ENCODE measurements around the gene ADSS2. TPM values are rescaled to one million over a fixed set of nuclear protein-coding genes. Genes with fewer than 3 reads are reported as not detected.
"Not testable (repeated sequence)": the region's sequence is repeated elsewhere in the genome, so short reads cannot be mapped to it uniquely, and the experiment has no call there.

The ADSS2 gene
- total and polyA plus RNA-seq, 5 donors = 5.8 to 14.1 (median 9.4) TPM

GRCh38 chr1:244376126-244376525 lies 75.6 kb downstream of the ADSS2 start:
- ATAC-seq = no peak
- WGBS = 79% methylated on average over 6 of the region's 6 CpGs
- Histone ChIP-seq H3K27ac (ENCODE audit: low read length) (no peak overlapping the region), H3K27me3 (ENCODE audit: control insufficient read depth, insufficient read depth) (no peaks in the 10 kb centered on the region), H3K9me3 (ENCODE audit: control insufficient read depth, low read length) (no peaks in the 10 kb centered on the region), H3K4me1 (ENCODE audit: control insufficient read depth, insufficient read depth, low read length) (no peaks in the 10 kb centered on the region), H3K4me3 (ENCODE audit: low read length) (no peak overlapping the region)
- intact Hi-C loops (cut with DNase I) = no loop called here
- DNase-seq = no peak

- Histone ChIP-seq H3K4me1 (ENCODE audit: control insufficient read depth, insufficient read depth, low read length) (peaks cover 3% of the 10 kb centered on the region), H3K4me3 (ENCODE audit: low read length) (no peak overlapping the region), H3K27ac (ENCODE audit: low read length) (no peak overlapping the region), H3K9me3 (ENCODE audit: control insufficient read depth, low read length) (no peaks in the 10 kb centered on the region), H3K27me3 (ENCODE audit: control insufficient read depth, insufficient read depth) (no peaks in the 10 kb centered on the region)
- DNase-seq = no peak
- intact Hi-C loops (cut with DNase I) = no loop called here
- 73% methylated on average over 7 of the region's 7 CpGs for WGBS
- ATAC-seq = no peak
Measured at GRCh38 chr1:244375051-244375450, 76.7 kb downstream of the ADSS2 start.

- WGBS = 95% methylated on average over 6 of the region's 6 CpGs
- H3K4me1 ChIP-seq (ENCODE audit: control insufficient read depth, insufficient read depth, low read length); H3K27ac ChIP-seq (ENCODE audit: low read length); DNase-seq; intact Hi-C loops (cut with DNase I); ATAC-seq; H3K4me3 ChIP-seq (ENCODE audit: low read length); H3K9me3 ChIP-seq (ENCODE audit: control insufficient read depth, low read length); H3K27me3 ChIP-seq (ENCODE audit: control insufficient read depth, insufficient read depth): not testable (repeated sequence)
Measured at GRCh38 chr1:244374484-244374883, 77.2 kb downstream of the ADSS2 start.

GRCh38 chr1:244371242-244372141 lies 80.2 kb downstream of the ADSS2 start:
- 86% methylated on average over 11 of the region's 11 CpGs for WGBS
- no peak for DNase-seq

GRCh38 chr1:244370060-244370637 lies 81.6 kb downstream of the ADSS2 start:
- Histone ChIP-seq H3K27ac (ENCODE audit: low read length) (no peak overlapping the region), H3K27me3 (ENCODE audit: control insufficient read depth, insufficient read depth) (no peaks in the 10 kb centered on the region), H3K9me3 (ENCODE audit: control insufficient read depth, low read length) (no peaks in the 10 kb centered on the region), H3K4me1 (ENCODE audit: control insufficient read depth, insufficient read depth, low read length) (peaks cover 3% of the 10 kb centered on the region), H3K4me3 (ENCODE audit: low read length) (no peak overlapping the region)
- DNase-seq (no peak), ATAC-seq (no peak)
- WGBS = 35% methylated on average over 8 of the region's 8 CpGs
- intact Hi-C loops (cut with DNase I) = no loop called here

More at GRCh38 chr1:244371242-244372141, 80.2 kb downstream of the ADSS2 start:
- no peaks in the 10 kb centered on the region for H3K9me3 ChIP-seq (ENCODE audit: control insufficient read depth, low read length)
- no peaks in the 10 kb centered on the region for H3K27me3 ChIP-seq (ENCODE audit: control insufficient read depth, insufficient read depth)
- H3K4me3 ChIP-seq (ENCODE audit: low read length) = no peak overlapping the region
- intact Hi-C loops (cut with DNase I) = no loop called here
- ATAC-seq = no peak
- no peak overlapping the region for H3K27ac ChIP-seq (ENCODE audit: low read length)
- H3K4me1 ChIP-seq (ENCODE audit: control insufficient read depth, insufficient read depth, low read length) = peaks cover 3% of the 10 kb centered on the region

GRCh38 chr1:244369256-244370057 lies 82.3 kb downstream of the ADSS2 start:
- Histone ChIP-seq H3K4me1 (ENCODE audit: control insufficient read depth, insufficient read depth, low read length) (peaks cover 3% of the 10 kb centered on the region), H3K9me3 (ENCODE audit: control insufficient read depth, low read length) (no peaks in the 10 kb centered on the region), H3K27me3 (ENCODE audit: control insufficient read depth, insufficient read depth) (no peaks in the 10 kb centered on the region), H3K27ac (ENCODE audit: low read length) (no peak overlapping the region), H3K4me3 (ENCODE audit: low read length) (no peak overlapping the region)
- intact Hi-C loops (cut with DNase I) = no loop called here
- DNase-seq = no peak
- 79% methylated on average over 18 of the region's 18 CpGs for WGBS
- no peak for ATAC-seq

GRCh38 chr1:244368279-244368678 lies 83.4 kb downstream of the ADSS2 start:
- ATAC-seq = no peak
- intact Hi-C loops (cut with DNase I) = no loop called here
- WGBS = 85% methylated on average over 5 of the region's 5 CpGs

GRCh38 chr1:244367399-244368114 lies 84.2 kb downstream of the ADSS2 start:
- H3K4me3 ChIP-seq (ENCODE audit: low read length) = no peak overlapping the region
- intact Hi-C loops (cut with DNase I) = no loop called here
- WGBS = 83% methylated on average over 18 of the region's 18 CpGs
- no peaks in the 10 kb centered on the region for H3K27me3 ChIP-seq (ENCODE audit: control insufficient read depth, insufficient read depth)
- H3K4me1 ChIP-seq (ENCODE audit: control insufficient read depth, insufficient read depth, low read length) = peaks cover 3% of the 10 kb centered on the region
- no peak overlapping the region for H3K27ac ChIP-seq (ENCODE audit: low read length)
- no peak for ATAC-seq
- no peak for DNase-seq
- H3K9me3 ChIP-seq (ENCODE audit: control insufficient read depth, low read length) = no peaks in the 10 kb centered on the region

More at GRCh38 chr1:244368279-244368678, 83.4 kb downstream of the ADSS2 start:
- no peaks in the 10 kb centered on the region for H3K9me3 ChIP-seq (ENCODE audit: control insufficient read depth, low read length)
- peaks cover 3% of the 10 kb centered on the region for H3K4me1 ChIP-seq (ENCODE audit: control insufficient read depth, insufficient read depth, low read length)
- H3K4me3 ChIP-seq (ENCODE audit: low read length) = no peak overlapping the region
- H3K27me3 ChIP-seq (ENCODE audit: control insufficient read depth, insufficient read depth) = no peaks in the 10 kb centered on the region
- H3K27ac ChIP-seq (ENCODE audit: low read length) = no peak overlapping the region
- no peak for DNase-seq

- ATAC-seq = no peak
- no peak for DNase-seq
- no peak overlapping the region for H3K4me3 ChIP-seq (ENCODE audit: low read length)
- 72% methylated on average over 7 of the region's 7 CpGs for WGBS
- intact Hi-C loops (cut with DNase I) = no loop called here
- H3K27ac ChIP-seq (ENCODE audit: low read length) = no peak overlapping the region
- H3K9me3 ChIP-seq (ENCODE audit: control insufficient read depth, low read length) = no peaks in the 10 kb centered on the region
- peaks cover 3% of the 10 kb centered on the region for H3K4me1 ChIP-seq (ENCODE audit: control insufficient read depth, insufficient read depth, low read length)
- no peaks in the 10 kb centered on the region for H3K27me3 ChIP-seq (ENCODE audit: control insufficient read depth, insufficient read depth)
Measured at GRCh38 chr1:244365809-244366208, 85.9 kb downstream of the ADSS2 start.

GRCh38 chr1:244365262-244365661 lies 86.4 kb downstream of the ADSS2 start:
- 85% methylated on average over 6 of the region's 6 CpGs for WGBS
- ATAC-seq; H3K9me3 ChIP-seq (ENCODE audit: control insufficient read depth, low read length); H3K4me1 ChIP-seq (ENCODE audit: control insufficient read depth, insufficient read depth, low read length); DNase-seq; H3K27ac ChIP-seq (ENCODE audit: low read length); H3K27me3 ChIP-seq (ENCODE audit: control insufficient read depth, insufficient read depth); H3K4me3 ChIP-seq (ENCODE audit: low read length); intact Hi-C loops (cut with DNase I): not testable (repeated sequence)
